K562 (cell line): Measurements from ENCODE around the gene FHIT. TPM values are rescaled to one million over a fixed set of nuclear protein-coding genes. Genes with fewer than 3 reads are reported as not detected.

Experiments
- ATAC-seq: fragments of 200-7000 bp; cut with Tn5 transposase; 3 replicates; pipeline ENCODE4 v1.9.1; 2020; ENCODE audit warnings: moderate library complexity
- BruUV-seq: library from RNA; stranded (reverse); fragments of 400-500 nt; replicated peaks from 2 replicates; lab custom pipeline; 2021; lab: Mats Ljungman, UMichigan
- CTCF ChIA-PET: fragments of 300-600 bp; formaldehyde crosslinking; extraction: SDS; loops from one replicate; lab custom pipeline; 2021; ENCODE audit warnings: low intra/inter-chr PET ratio; lab: Yijun Ruan, JAX
- POLR2A ChIA-PET: fragments of 300-600, 350-650 bp; sonication (Branson Sonifier 250); formaldehyde crosslinking; extraction: SDS; loops from one replicate; lab custom pipeline; 2021; ENCODE audit warnings: antibody characterized with exemption, inconsistent platforms; lab: Yijun Ruan, JAX
- DNase-seq, 4 experiments: peaks; one replicate each; pipeline versions ENCODE4 v3.0.0 to v3.0.0-alpha.2; 2011 to 2018; ENCODE audit warnings: low spot score in 3 of 4, mixed read lengths in 3 of 4; ENCODE audit errors: extremely low read depth in 1 of 4
- FAIRE-seq: peaks from 2 replicates; lab custom pipeline; 2011; peaks lifted over from hg19 to GRCh38; lab: Jason Lieb, UNC
- H2AFZ ChIP-seq: 2 replicates; pipeline ENCODE4 v1.6.0; 2011; ENCODE audit warnings: low read depth, low read length, control low read depth, inconsistent platforms
- H3K27ac ChIP-seq: fragments of 200-600 bp; 3 replicates; pipeline ENCODE4 v1.8.0; 2011; ENCODE audit warnings: low read depth, mild to moderate bottlenecking, control low read depth, inconsistent platforms, low read length, moderate library complexity, mixed read lengths; ENCODE audit errors: extremely low read depth
- H3K27me3 ChIP-seq, 2 experiments: fragments of 300-600 bp in 1 of 2; 2 replicates in 1 of 2; 3 replicates in 1 of 2; pipeline versions ENCODE4 v1.6.0 to v1.8.0; 2011; ENCODE audit warnings: inconsistent platforms in 2 of 2, low read length in 2 of 2, mild to moderate bottlenecking in 1 of 2, mixed read lengths in 1 of 2, moderate library complexity in 1 of 2; ENCODE audit not compliant: control insufficient read depth in 2 of 2, insufficient read depth in 2 of 2
- H3K36me3 ChIP-seq: fragments of 300-600 bp; 3 replicates; pipeline ENCODE4 v1.8.0; 2011; ENCODE audit warnings: mild to moderate bottlenecking, low read length, inconsistent platforms; ENCODE audit not compliant: control insufficient read depth, insufficient read depth
- H3K4me1 ChIP-seq, 2 experiments: fragments of 200-600 bp in 1 of 2; replicated peaks in 1 of 2; 2 replicates in 1 of 2; 3 replicates in 1 of 2; pipeline versions ENCODE4 v1.5.1 to v1.8.0; 2011; ENCODE audit warnings: inconsistent platforms in 2 of 2, low read length in 2 of 2, mild to moderate bottlenecking in 1 of 2, mixed read lengths in 1 of 2, moderate library complexity in 1 of 2; ENCODE audit not compliant: control insufficient read depth in 2 of 2, insufficient read depth in 2 of 2
- H3K4me2 ChIP-seq: 2 replicates; pipeline ENCODE4 v1.6.1; 2011; ENCODE audit warnings: low read length, control low read depth, inconsistent platforms, mixed read lengths; ENCODE audit not compliant: insufficient read depth
- H3K4me3 ChIP-seq: fragments of 200-600 bp; sonication (generic), shearing (Covaris generic); 2 replicates; pipeline ENCODE4 v1.5.1; 2016; ENCODE audit warnings: control low read depth, inconsistent platforms
- H3K79me2 ChIP-seq: fragments of 200-600 bp; 3 replicates; pipeline ENCODE4 v1.8.0; 2011; ENCODE audit warnings: low read length, inconsistent platforms; ENCODE audit not compliant: control insufficient read depth, insufficient read depth
- H3K9ac ChIP-seq, 2 experiments: 2 replicates each; pipeline versions ENCODE4 v1.6.0 to v1.6.1; 2011; ENCODE audit warnings: low read depth in 2 of 2, low read length in 2 of 2, control low read depth in 1 of 2, inconsistent platforms in 1 of 2, mild to moderate bottlenecking in 1 of 2, mixed read lengths in 1 of 2; ENCODE audit not compliant: insufficient read depth in 1 of 2
- H3K9me1 ChIP-seq: one replicate; pipeline ENCODE4 v1.6.0; 2011; ENCODE audit warnings: inconsistent platforms, mild to moderate bottlenecking, low read length, moderate library complexity; ENCODE audit not compliant: control insufficient read depth, insufficient read depth
- H3K9me3 ChIP-seq: replicated peaks from 2 replicates; pipeline ENCODE4 v1.5.1; 2011; ENCODE audit warnings: low read depth, low read length, inconsistent platforms; ENCODE audit not compliant: control insufficient read depth, insufficient read depth
- H4K20me1 ChIP-seq: replicated peaks from 2 replicates; pipeline ENCODE4 v1.6.1; 2011; ENCODE audit warnings: low read length, inconsistent platforms, mixed read lengths; ENCODE audit not compliant: control insufficient read depth, insufficient read depth
- DDX20 ChIP-seq: fragments of 450-650 bp; IDR thresholded peaks from 2 replicates; pipeline ENCODE4 v1.6.1; 2016; ENCODE audit warnings: missing genetic modification characterization, low read depth, mild to moderate bottlenecking, missing compliant biosample characterization, moderate library complexity
- NFXL1 ChIP-seq: fragments of 450-650 bp; formaldehyde crosslinking; IDR thresholded peaks from 2 replicates; pipeline ENCODE4 v1.4.0; 2021; ENCODE audit warnings: mild to moderate bottlenecking
- TCF3 ChIP-seq: sonication (generic); formaldehyde crosslinking; IDR thresholded peaks from 2 replicates; pipeline ENCODE4 v1.4.0; 2020; ENCODE audit warnings: mild to moderate bottlenecking, missing genetic modification reagents
- ZNF830 ChIP-seq: fragments of 250-450 bp; sonication (Bioruptor Pico); IDR thresholded peaks from 2 replicates; pipeline ENCODE4 v1.5.0; 2021; ENCODE audit warnings: mild to moderate bottlenecking
- WGBS: fragments of 100-300 bp; shearing (Covaris generic); methylation state at CpG from one replicate; pipeline ENCODE4 v1.1.6; 2016; ENCODE audit warnings: low coverage, mixed read lengths; ENCODE audit not compliant: insufficient coverage; ENCODE audit errors: missing lambda C conversion rate; 5-methylcytosine and 5-hydroxymethylcytosine counted together
- in situ Hi-C: fragments of 300-500 bp; cut with MboI; formaldehyde crosslinking; loops from 4 replicates; pipeline ENCODE4 v1.15.0; 2018; ENCODE audit warnings: inconsistent platforms, mixed read lengths
- intact Hi-C: fragments of 100-400 bp; cut with micrococcal nuclease; formaldehyde crosslinking; loops from 2 replicates; pipeline ENCODE4 v1.14.2; 2022
- polyA plus RNA-seq, 8 experiments: library from polyadenylated mRNA; depleted of rRNA in 4 of 8; stranded (reverse) in 5 of 8; unstranded in 3 of 8; fragments of >200 nt; fragmentation: Nextera tagmentation in 2 of 8; fragmentation: Illumina TruSeq in 1 of 8; extraction: Ambion mirVana in 2 of 8; extraction: Trizol in 1 of 8; gene quantifications; 2 replicates each; pipeline versions ENCODE4 v1.2.1 to v1.2.3, GENCODE V29; 2011 to 2014; ENCODE audit warnings: inconsistent platforms in 1 of 8, missing spikeins in 1 of 8
- total RNA-seq, 7 experiments: library from RNA; depleted of rRNA in 6 of 7; stranded (reverse); fragments of >200 nt in 6 of 7; fragmentation: Illumina TruSeq in 2 of 7; extraction: Trizol in 2 of 7; gene quantifications; 2 replicates each; pipeline versions ENCODE4 v1.2.1 to v1.2.3, GENCODE V29; 2011 to 2021; ENCODE audit warnings: low replicate concordance in 1 of 7
- TF ChIP-seq, protein P1 (sequence below): fragments of 250-450 bp; sonication (Bioruptor Pico); IDR thresholded peaks from 2 replicates; pipeline ENCODE4 v1.9.0; 2021; ENCODE audit warnings: mild to moderate bottlenecking, inconsistent platforms
- TF ChIP-seq, protein P2 (sequence below): fragments of 450-650 bp; formaldehyde crosslinking; IDR thresholded peaks from 2 replicates; pipeline ENCODE4 v1.4.0; 2020; ENCODE audit warnings: mild to moderate bottlenecking, moderate library complexity

The FHIT gene
- total and polyA plus RNA-seq, 9 of the 15 experiments (the other 6 are each of a cell fraction or from before 2014, with no cell fraction given), result 1.7 to 9.1 (median 4.3) TPM

DNA sequence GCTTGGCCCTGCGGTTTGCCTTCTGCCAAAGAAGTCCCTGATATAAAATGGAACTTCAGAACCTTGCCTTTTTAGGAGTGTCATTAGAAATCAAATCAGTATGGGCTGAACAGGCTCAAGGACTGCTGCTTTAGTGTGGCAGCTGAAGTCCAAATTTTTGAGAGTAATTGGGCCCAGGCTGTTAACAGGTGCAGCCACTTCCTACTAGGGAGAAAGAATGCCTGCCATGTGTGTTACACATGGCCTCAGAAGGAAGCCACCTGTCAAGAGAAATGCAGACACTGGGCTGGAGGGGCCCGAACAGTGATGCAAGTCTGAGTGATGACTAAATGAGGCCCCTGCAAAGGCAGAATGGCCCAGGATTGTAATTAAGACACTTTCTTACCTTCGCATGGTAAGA lies 1414.7 kb downstream of the FHIT start (continued):
- TF ChIP-seq, protein P1, sequence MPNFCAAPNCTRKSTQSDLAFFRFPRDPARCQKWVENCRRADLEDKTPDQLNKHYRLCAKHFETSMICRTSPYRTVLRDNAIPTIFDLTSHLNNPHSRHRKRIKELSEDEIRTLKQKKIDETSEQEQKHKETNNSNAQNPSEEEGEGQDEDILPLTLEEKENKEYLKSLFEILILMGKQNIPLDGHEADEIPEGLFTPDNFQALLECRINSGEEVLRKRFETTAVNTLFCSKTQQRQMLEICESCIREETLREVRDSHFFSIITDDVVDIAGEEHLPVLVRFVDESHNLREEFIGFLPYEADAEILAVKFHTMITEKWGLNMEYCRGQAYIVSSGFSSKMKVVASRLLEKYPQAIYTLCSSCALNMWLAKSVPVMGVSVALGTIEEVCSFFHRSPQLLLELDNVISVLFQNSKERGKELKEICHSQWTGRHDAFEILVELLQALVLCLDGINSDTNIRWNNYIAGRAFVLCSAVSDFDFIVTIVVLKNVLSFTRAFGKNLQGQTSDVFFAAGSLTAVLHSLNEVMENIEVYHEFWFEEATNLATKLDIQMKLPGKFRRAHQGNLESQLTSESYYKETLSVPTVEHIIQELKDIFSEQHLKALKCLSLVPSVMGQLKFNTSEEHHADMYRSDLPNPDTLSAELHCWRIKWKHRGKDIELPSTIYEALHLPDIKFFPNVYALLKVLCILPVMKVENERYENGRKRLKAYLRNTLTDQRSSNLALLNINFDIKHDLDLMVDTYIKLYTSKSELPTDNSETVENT, result no peak

DNA sequence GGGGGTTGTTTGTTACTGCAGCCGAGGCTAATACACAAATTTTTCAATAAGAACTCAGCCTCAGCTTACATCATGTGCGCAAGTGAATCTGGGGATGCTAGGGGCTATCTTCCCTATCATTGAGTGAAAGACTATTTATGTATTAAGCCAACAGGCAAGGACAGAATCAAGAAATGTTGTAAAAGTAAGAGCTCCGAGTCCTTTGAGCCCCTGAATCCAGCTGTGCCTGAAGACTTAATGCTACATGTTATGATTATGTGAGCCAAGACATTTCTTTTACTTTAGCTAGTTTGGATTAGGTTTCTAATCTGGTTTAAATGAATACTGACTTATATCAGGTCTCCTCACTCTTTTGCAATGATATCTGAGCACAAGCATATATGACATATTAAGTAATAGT lies 1418.5 kb downstream of the FHIT start:
- Histone ChIP-seq H3K9ac (no peak overlapping the region), H3K27me3 (no peaks in the 10 kb centered on the region), H3K4me1 (0 out of 5 replicates have a peak, but pooled peaks cover 0 to 2% of the 10 kb centered on the region in 2 experiments), H3K4me3 (no peak overlapping the region), H4K20me1 (no peaks in the 10 kb centered on the region), H3K79me2 (no peaks in the 10 kb centered on the region), H2AFZ (no peak overlapping the region), H3K36me3 (no peaks in the 10 kb centered on the region), H3K4me2 (no peak overlapping the region), H3K27ac (no peak overlapping the region), H3K9me1 (no peaks in the 10 kb centered on the region), H3K9me3 (no peaks in the 10 kb centered on the region)
- no peak for ATAC-seq
- no peak for DNase-seq
- CTCF ChIA-PET, result no interaction called here
- POLR2A ChIA-PET, result no interaction called here
- no TSS peak for BruUV-seq
- no peak for FAIRE-seq
- intact Hi-C loops (no loop called here), in situ Hi-C loops (no loop called here)
- TF ChIP-seq, protein P2, sequence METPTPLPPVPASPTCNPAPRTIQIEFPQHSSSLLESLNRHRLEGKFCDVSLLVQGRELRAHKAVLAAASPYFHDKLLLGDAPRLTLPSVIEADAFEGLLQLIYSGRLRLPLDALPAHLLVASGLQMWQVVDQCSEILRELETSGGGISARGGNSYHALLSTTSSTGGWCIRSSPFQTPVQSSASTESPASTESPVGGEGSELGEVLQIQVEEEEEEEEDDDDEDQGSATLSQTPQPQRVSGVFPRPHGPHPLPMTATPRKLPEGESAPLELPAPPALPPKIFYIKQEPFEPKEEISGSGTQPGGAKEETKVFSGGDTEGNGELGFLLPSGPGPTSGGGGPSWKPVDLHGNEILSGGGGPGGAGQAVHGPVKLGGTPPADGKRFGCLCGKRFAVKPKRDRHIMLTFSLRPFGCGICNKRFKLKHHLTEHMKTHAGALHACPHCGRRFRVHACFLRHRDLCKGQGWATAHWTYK (CRISPR knock-in tag), result no peak
- TF ChIP-seq ZNF830 (CRISPR knock-in tag), result no peak
- no peak for TF ChIP-seq DDX20 (tag)
- no peak for TF ChIP-seq NFXL1
- no peak for TF ChIP-seq TCF3 (CRISPR knock-in tag)
- 19% methylated on average over 3 of the region's 3 CpGs for WGBS
